SU-DHL-6 (cell line): ENCODE data around the gene MDK.

Experiments used
- CTCF ChIP-seq: fragments of 200-600 bp; sonication (generic); IDR thresholded peaks from one replicate; pipeline ENCODE4 v1.5.1; 2017; ENCODE audit warnings: antibody characterized with exemption, mild to moderate bottlenecking, low read length, moderate library complexity; ENCODE audit not compliant: insufficient read depth, poor library complexity, severe bottlenecking
- EZH2phosphoT487 ChIP-seq: fragments of 200-600 bp; sonication (generic), shearing (Covaris generic); conservative IDR thresholded peaks from 2 replicates; pipeline ENCODE4 v1.6.1; 2018; ENCODE audit warnings: mild to moderate bottlenecking, antibody characterized with exemption, low read length, moderate library complexity, mixed read lengths

- no peak for TF ChIP-seq CTCF
- no peak for TF ChIP-seq EZH2phosphoT487
Observed at GRCh38 chr11:46404476-46405017, 23.1 kb downstream of the MDK start.
